ENCODE results near the gene LRRC8C.

Gene LRRC8C

DNA sequence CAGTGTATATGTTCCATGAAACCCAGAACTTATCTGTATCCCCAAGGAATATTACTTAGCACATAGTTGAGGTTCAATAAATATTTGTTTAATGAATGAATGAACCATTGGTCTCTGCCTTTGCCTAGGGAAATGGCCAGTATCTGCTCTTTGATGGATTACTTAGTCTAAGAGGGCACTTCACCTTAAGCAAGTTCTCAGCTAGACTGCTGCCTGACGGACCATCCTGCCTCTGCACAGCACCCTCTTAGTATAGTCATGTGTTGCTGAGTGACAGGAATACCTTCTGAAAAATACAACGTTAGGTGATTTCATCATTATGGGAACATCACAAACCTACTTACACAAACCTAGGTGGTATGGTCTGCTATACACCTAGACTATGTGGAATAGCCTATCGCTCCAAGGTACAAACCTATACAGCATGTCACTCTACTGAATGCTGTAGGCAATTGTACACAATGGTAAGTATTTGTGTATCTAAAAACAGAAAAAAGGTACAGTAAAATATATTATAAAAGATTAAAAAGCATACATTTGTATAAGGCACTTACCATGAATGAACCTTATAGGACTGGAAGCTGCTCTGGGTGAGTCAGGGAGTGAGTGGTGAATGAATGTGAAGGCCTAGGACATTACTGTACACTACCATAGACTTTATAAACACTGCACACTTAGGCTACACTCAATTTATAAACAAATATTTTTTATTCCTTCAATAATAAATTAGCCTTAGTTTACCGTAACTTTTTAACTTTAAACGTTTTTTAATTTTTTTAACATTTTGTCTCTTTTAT lies 104.2 kb downstream of the LRRC8C start:
- Histone ChIP-seq H3K9ac (ENCODE audit: low read length in 5 of 5) (no peak overlapping the region), H3K4me1 (ENCODE audit: control insufficient read depth in 5 of 5, insufficient read depth in 5 of 5, low read length in 5 of 5) (peaks cover 0 to 31% (median 18%) of the 10 kb centered on the region in 5 donors), H3K4me3 (ENCODE audit: low read depth in 1 of 5, low read length in 5 of 5) (no peak overlapping the region), H3K36me3 (ENCODE audit: control insufficient read depth in 5 of 5, insufficient read depth in 5 of 5, low read length in 5 of 5) (no peaks in the 10 kb centered on the region), H3K27ac (ENCODE audit: low read depth, low read length) (no peak overlapping the region), H3K27me3 (ENCODE audit: control insufficient read depth in 5 of 5, insufficient read depth in 4 of 5, low read length in 5 of 5) (no peaks in the 10 kb centered on the region), H3K9me3 (ENCODE audit: control insufficient read depth in 5 of 5, low read length in 5 of 5) (no peaks in the 10 kb centered on the region)

DNA sequence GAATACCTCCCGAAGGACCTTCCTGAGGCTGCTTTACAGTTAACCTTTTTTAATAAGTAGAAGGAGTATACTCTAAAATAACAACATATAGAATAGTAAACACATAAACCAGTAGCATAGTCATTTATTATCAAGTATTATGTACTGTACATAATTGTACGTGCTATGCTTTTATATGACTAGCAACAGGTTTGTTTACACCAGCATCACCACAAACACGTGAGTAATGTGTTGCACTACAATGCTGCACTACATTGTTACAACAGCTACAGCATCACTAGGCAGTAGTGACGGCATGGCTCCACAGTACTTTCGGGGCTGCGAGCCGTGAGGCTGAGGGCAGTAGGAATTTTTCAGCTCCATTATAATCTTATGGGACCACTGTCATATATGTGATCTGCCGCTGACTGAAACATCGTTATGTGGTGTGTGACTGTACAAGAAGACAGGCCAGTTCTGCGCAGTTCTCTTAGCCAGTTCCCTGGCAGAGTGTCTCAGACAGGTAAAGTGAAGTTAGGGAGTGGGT lies 105.1 kb downstream of the LRRC8C start:
- no peaks in the 10 kb centered on the region for H3K27me3 ChIP-seq (ENCODE audit: control insufficient read depth in 5 of 5, insufficient read depth in 4 of 5, low read length in 5 of 5)
- no peaks in the 10 kb centered on the region for H3K36me3 ChIP-seq (ENCODE audit: control insufficient read depth in 5 of 5, insufficient read depth in 5 of 5, low read length in 5 of 5)
- H3K27ac ChIP-seq (ENCODE audit: low read depth, low read length), result no peak overlapping the region
- H3K9me3 ChIP-seq (ENCODE audit: control insufficient read depth in 5 of 5, low read length in 5 of 5), result no peaks in the 10 kb centered on the region
- peaks cover 0 to 31% (median 18%) of the 10 kb centered on the region in 5 donors for H3K4me1 ChIP-seq (ENCODE audit: control insufficient read depth in 5 of 5, insufficient read depth in 5 of 5, low read length in 5 of 5)
- H3K4me3 ChIP-seq (ENCODE audit: low read depth in 1 of 5, low read length in 5 of 5), result no peak overlapping the region
- no peak overlapping the region for H3K9ac ChIP-seq (ENCODE audit: low read length in 5 of 5)

DNA sequence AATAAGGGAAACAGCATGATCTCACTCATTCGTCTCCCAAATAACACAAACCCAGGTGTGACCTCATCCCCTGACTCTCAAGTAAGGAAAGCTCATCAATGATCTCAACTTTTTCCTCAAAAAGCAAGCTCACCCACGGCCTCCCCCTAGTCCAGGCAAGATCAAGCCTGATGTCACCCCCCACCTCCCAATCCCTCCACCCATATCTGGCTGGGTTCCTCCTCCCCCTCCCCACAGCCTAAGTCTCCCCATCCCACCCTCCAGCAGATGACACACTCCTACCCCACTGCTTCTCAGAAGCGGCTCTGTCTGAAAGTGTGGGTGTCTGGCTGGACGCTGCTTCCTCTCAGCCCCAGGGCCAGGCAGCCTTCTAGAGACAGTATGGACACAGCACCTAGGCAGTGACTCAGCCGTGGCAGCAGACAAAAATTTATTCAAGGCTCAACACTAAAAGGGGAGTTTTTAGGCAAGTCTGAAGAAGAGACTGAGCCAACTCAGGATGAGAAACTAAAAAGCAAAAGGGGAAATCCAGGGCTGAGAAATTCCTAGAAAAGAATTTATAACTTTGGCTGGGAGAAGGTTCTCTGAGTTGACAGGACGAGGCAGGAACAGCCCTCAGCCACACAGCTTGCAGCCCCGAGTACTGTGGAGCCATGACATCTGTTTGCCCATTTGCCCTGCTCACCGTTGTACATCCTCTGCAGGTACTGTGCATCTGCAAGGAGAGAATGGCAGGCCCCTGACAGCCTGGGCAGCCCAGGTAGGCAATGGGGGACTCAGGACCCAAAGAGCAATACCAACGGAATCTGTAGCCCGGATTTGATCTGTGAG lies 106.3 kb downstream of the LRRC8C start:
- H3K27ac ChIP-seq (ENCODE audit: low read depth, low read length), result no peak overlapping the region
- no peaks in the 10 kb centered on the region for H3K9me3 ChIP-seq (ENCODE audit: control insufficient read depth in 5 of 5, low read length in 5 of 5)
- no peak overlapping the region for H3K4me3 ChIP-seq (ENCODE audit: low read depth in 1 of 5, low read length in 5 of 5)
- H3K27me3 ChIP-seq (ENCODE audit: control insufficient read depth in 5 of 5, insufficient read depth in 4 of 5, low read length in 5 of 5), result no peaks in the 10 kb centered on the region
- H3K36me3 ChIP-seq (ENCODE audit: control insufficient read depth in 5 of 5, insufficient read depth in 5 of 5, low read length in 5 of 5), result no peaks in the 10 kb centered on the region
- H3K4me1 ChIP-seq (ENCODE audit: control insufficient read depth in 5 of 5, insufficient read depth in 5 of 5, low read length in 5 of 5), result peaks cover 0 to 31% (median 19%) of the 10 kb centered on the region in 5 donors
- no peak overlapping the region for H3K9ac ChIP-seq (ENCODE audit: low read length in 5 of 5)

DNA sequence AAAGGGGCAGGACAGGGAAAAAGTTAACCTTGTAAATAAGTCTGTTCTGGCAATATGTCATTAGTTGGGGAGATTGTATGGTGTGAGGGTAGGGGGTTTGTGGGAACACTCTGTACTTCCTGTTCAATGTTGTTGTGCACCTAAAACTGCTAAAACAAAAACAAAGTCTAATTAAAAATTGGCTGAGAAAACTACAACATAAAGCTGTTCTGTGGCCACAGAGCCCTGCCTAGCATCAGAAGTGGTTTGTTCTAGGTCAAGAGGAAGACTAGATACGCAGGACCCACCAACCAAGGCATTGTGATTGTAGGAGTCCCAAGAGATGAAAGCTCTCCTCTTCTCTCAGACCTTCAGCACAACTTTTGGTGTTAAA lies 106.9 kb downstream of the LRRC8C start:
- Histone ChIP-seq H3K9ac (ENCODE audit: low read length in 5 of 5) (no peak overlapping the region), H3K27ac (ENCODE audit: low read depth, low read length) (no peak overlapping the region), H3K36me3 (ENCODE audit: control insufficient read depth in 5 of 5, insufficient read depth in 5 of 5, low read length in 5 of 5) (no peaks in the 10 kb centered on the region), H3K27me3 (ENCODE audit: control insufficient read depth in 5 of 5, insufficient read depth in 4 of 5, low read length in 5 of 5) (no peaks in the 10 kb centered on the region), H3K4me3 (ENCODE audit: low read depth in 1 of 5, low read length in 5 of 5) (no peak overlapping the region), H3K4me1 (ENCODE audit: control insufficient read depth in 5 of 5, insufficient read depth in 5 of 5, low read length in 5 of 5) (peaks cover 0 to 27% (median 19%) of the 10 kb centered on the region in 5 donors), H3K9me3 (ENCODE audit: control insufficient read depth in 5 of 5, low read length in 5 of 5) (no peaks in the 10 kb centered on the region)

DNA sequence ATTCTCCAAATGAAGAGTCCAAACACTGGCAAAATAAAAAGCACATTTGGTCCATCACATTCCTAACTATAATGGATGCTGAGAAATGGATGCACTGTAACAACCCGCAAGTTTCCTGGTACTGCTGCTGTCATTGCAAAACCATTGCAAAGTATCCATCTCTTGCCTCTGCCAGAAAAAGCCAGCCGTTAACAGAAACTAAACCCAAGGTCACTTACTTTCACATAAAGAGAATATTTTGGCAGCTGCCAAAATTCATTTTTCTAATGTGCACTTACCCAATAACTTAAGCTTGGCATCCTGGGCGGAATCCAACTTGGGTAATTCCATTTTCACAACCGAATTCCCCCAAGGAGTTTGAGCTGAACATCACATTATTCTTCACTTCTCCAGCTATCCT lies 110.9 kb downstream of the LRRC8C start:
- Histone ChIP-seq H3K27me3 (ENCODE audit: control insufficient read depth in 5 of 5, insufficient read depth in 4 of 5, low read length in 5 of 5) (no peaks in the 10 kb centered on the region), H3K9ac (ENCODE audit: low read length in 5 of 5) (no peak overlapping the region), H3K27ac (ENCODE audit: low read depth, low read length) (peak overlapping the region; percentile 25), H3K9me3 (ENCODE audit: control insufficient read depth in 5 of 5, low read length in 5 of 5) (no peaks in the 10 kb centered on the region), H3K4me1 (ENCODE audit: control insufficient read depth in 5 of 5, insufficient read depth in 5 of 5, low read length in 5 of 5) (peaks cover 0 to 17% (median 12%) of the 10 kb centered on the region in 5 donors), H3K36me3 (ENCODE audit: control insufficient read depth in 5 of 5, insufficient read depth in 5 of 5, low read length in 5 of 5) (no peaks in the 10 kb centered on the region), H3K4me3 (ENCODE audit: low read depth in 1 of 5, low read length in 5 of 5) (no peak overlapping the region)

DNA sequence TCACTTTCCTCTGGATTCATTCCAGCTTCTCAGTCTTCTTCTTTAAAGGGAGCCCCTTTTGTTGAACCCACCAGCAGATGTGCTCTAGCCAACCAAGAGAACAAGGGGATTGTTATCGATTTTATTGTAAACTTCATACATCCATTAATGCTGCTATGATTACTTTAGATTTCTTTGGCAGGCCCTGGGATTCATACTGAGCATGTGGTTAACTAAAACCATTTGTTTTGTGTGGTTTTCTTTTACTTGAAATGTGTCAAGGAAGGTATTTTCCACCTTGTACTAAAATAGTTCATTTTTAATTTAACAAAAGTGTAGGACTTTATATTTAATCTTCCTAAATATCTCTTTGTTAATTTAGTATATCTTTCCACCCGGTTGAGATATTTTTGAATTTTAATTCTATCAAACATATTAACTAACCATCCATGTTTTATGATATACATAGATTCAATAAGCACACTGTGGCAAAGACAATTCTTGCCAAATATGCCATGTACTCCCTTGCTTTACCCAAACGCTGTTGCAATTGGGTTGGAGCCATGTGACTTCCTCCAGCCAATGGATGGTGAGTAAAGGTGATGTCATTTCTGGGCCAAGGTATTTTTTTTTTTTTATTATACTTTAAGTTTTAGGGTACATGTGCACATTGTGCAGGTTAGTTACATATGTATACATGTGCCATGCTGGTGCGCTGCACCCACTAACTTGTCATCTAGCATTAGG lies 113.7 kb downstream of the LRRC8C start:
- Histone ChIP-seq H3K4me1 (ENCODE audit: control insufficient read depth in 5 of 5, insufficient read depth in 5 of 5, low read length in 5 of 5) (peaks cover 0 to 4% (median 0%) of the 10 kb centered on the region in 5 donors), H3K36me3 (ENCODE audit: control insufficient read depth in 5 of 5, insufficient read depth in 5 of 5, low read length in 5 of 5) (no peaks in the 10 kb centered on the region), H3K27me3 (ENCODE audit: control insufficient read depth in 5 of 5, insufficient read depth in 4 of 5, low read length in 5 of 5) (no peaks in the 10 kb centered on the region), H3K4me3 (ENCODE audit: low read depth in 1 of 5, low read length in 5 of 5) (no peak overlapping the region), H3K27ac (ENCODE audit: low read depth, low read length) (no peak overlapping the region), H3K9ac (ENCODE audit: low read length in 5 of 5) (no peak overlapping the region), H3K9me3 (ENCODE audit: control insufficient read depth in 5 of 5, low read length in 5 of 5) (no peaks in the 10 kb centered on the region)

DNA sequence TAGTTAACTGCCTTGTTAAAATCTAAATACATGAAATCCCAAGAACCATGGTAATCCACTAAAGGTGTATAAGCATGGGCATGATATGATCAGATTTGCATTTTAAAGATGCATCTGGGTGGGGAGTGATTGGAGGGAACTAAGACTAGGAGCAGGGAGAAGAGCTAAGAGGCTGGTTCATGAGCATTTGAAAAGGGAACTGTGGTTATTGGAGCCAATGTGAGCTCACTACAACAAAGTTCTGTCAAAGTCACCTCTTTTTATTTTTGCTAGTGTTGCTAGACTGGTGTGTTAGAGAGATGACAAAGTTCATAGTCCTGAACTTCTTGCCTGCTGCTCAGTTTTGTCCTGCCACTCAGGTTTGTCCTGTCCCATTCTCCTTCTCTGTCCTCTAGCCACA lies 120.8 kb downstream of the LRRC8C start:
- no peaks in the 10 kb centered on the region for H3K27me3 ChIP-seq (ENCODE audit: control insufficient read depth in 5 of 5, insufficient read depth in 4 of 5, low read length in 5 of 5)
- peak overlapping the region; percentile 42 for H3K27ac ChIP-seq (ENCODE audit: low read depth, low read length)
- H3K4me3 ChIP-seq (ENCODE audit: low read depth in 1 of 5, low read length in 5 of 5), result no peak overlapping the region
- no peaks in the 10 kb centered on the region for H3K36me3 ChIP-seq (ENCODE audit: control insufficient read depth in 5 of 5, insufficient read depth in 5 of 5, low read length in 5 of 5)
- peak overlapping the region in 2 of 5 donors; percentile 22 to 51 for H3K9ac ChIP-seq (ENCODE audit: low read length in 5 of 5)
- peaks cover 16 to 44% (median 35%) of the 10 kb centered on the region in 5 donors for H3K4me1 ChIP-seq (ENCODE audit: control insufficient read depth in 5 of 5, insufficient read depth in 5 of 5, low read length in 5 of 5)
- H3K9me3 ChIP-seq (ENCODE audit: control insufficient read depth in 5 of 5, low read length in 5 of 5), result no peaks in the 10 kb centered on the region

DNA sequence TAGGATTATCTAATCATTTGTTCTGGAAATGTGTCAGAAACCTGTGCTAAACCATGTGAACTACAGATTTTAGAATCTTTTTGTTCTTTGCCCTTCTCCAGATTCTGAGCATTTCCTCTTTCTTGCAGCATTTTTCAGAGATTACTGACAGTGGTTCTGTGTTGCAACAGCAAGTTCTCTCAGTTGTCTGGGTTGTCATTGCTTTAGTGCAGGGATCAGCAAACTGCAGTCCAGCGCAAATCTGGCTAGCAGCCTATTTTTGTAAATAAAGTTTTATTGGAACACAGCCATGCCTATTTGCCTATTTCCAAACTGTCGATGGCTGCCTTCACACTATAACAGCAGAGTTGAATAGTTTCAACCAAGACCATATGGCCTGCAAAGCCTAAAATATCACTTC lies 121.6 kb downstream of the LRRC8C start:
- Histone ChIP-seq H3K4me3 (ENCODE audit: low read depth in 1 of 5, low read length in 5 of 5) (no peak overlapping the region), H3K9me3 (ENCODE audit: control insufficient read depth in 5 of 5, low read length in 5 of 5) (no peaks in the 10 kb centered on the region), H3K27ac (ENCODE audit: low read depth, low read length) (peak overlapping the region; percentile 42), H3K36me3 (ENCODE audit: control insufficient read depth in 5 of 5, insufficient read depth in 5 of 5, low read length in 5 of 5) (no peaks in the 10 kb centered on the region), H3K4me1 (ENCODE audit: control insufficient read depth in 5 of 5, insufficient read depth in 5 of 5, low read length in 5 of 5) (peaks cover 20 to 51% (median 42%) of the 10 kb centered on the region in 5 donors), H3K9ac (ENCODE audit: low read length in 5 of 5) (no peak overlapping the region), H3K27me3 (ENCODE audit: control insufficient read depth in 5 of 5, insufficient read depth in 4 of 5, low read length in 5 of 5) (no peaks in the 10 kb centered on the region)

DNA sequence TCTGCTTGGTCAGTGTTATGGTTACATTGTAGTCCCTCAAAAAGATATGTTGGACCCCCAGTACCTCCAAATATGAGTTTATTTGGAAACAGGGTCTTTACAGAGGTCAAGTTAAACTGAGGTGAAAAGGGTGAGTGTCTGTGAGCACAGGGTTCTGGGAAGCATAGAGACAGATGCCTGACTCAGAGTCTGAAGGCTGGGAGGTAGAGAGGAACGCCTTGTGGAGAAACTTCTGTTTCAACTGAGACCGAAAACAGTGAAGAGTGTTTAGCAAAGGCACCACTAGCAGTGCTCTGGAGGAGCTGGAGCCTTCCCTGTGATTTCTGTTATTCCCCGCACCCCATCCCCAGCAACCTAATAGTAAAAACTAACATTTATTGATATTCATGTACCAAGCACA lies 122.7 kb downstream of the LRRC8C start:
- no peak overlapping the region for H3K27ac ChIP-seq (ENCODE audit: low read depth, low read length)
- peaks cover 20 to 54% (median 47%) of the 10 kb centered on the region in 5 donors for H3K4me1 ChIP-seq (ENCODE audit: control insufficient read depth in 5 of 5, insufficient read depth in 5 of 5, low read length in 5 of 5)
- H3K36me3 ChIP-seq (ENCODE audit: control insufficient read depth in 5 of 5, insufficient read depth in 5 of 5, low read length in 5 of 5), result no peaks in the 10 kb centered on the region
- no peak overlapping the region for H3K9ac ChIP-seq (ENCODE audit: low read length in 5 of 5)
- H3K27me3 ChIP-seq (ENCODE audit: control insufficient read depth in 5 of 5, insufficient read depth in 4 of 5, low read length in 5 of 5), result no peaks in the 10 kb centered on the region
- H3K4me3 ChIP-seq (ENCODE audit: low read depth in 1 of 5, low read length in 5 of 5), result no peak overlapping the region
- no peaks in the 10 kb centered on the region for H3K9me3 ChIP-seq (ENCODE audit: control insufficient read depth in 5 of 5, low read length in 5 of 5)

All from subcutaneous abdominal adipose tissue (tissue), 5 donors.